ENCODE measurements around the gene PLAC8L1. TPM values are rescaled to one million over a fixed set of nuclear protein-coding genes. Genes with fewer than 3 reads are reported as not detected.

PLAC8L1 gene
- total RNA-seq, 1 experiment from 2014 or later: 0.77 TPM

GRCh38 chr5:146109379-146109778 lies 4.0 kb upstream of the PLAC8L1 start:
- H3K27me3 Mint-ChIP-seq (ENCODE audit: low read depth): no peaks in the 10 kb centered on the region
- ATAC-seq (peak; percentile 66), DNase-seq (ENCODE audit: low spot score) (no peak)
- TF ChIP-seq SMAD4 (CRISPR knock-in tag; IDR thresholded peaks at IDR 0.05) (no peak), NR3C1 (CRISPR knock-in tag; conservative IDR thresholded peaks at IDR 0.05; ENCODE audit: low read depth) (no peak), FOXP1 (CRISPR knock-in tag; IDR thresholded peaks at IDR 0.05; ENCODE audit: borderline replicate concordance) (no peak), HMGA2 (CRISPR knock-in tag; IDR thresholded peaks at IDR 0.05) (no peak), FOXP4 (CRISPR knock-in tag; IDR thresholded peaks at IDR 0.05) (no peak), TP53 (CRISPR knock-in tag; IDR thresholded peaks at IDR 0.05) (no peak), PRRX2 (CRISPR knock-in tag; IDR thresholded peaks at IDR 0.05) (no peak), ARID4B (CRISPR knock-in tag; IDR thresholded peaks at IDR 0.05; ENCODE audit: borderline replicate concordance) (no peak), USF1 (CRISPR knock-in tag; IDR thresholded peaks at IDR 0.05) (no peak), ELF4 (CRISPR knock-in tag; IDR thresholded peaks at IDR 0.05; ENCODE audit: low read depth) (no peak), KAT7 (CRISPR knock-in tag; IDR thresholded peaks at IDR 0.05; ENCODE audit: borderline replicate concordance) (no peak)
- TF ChIP-seq, protein P1, sequence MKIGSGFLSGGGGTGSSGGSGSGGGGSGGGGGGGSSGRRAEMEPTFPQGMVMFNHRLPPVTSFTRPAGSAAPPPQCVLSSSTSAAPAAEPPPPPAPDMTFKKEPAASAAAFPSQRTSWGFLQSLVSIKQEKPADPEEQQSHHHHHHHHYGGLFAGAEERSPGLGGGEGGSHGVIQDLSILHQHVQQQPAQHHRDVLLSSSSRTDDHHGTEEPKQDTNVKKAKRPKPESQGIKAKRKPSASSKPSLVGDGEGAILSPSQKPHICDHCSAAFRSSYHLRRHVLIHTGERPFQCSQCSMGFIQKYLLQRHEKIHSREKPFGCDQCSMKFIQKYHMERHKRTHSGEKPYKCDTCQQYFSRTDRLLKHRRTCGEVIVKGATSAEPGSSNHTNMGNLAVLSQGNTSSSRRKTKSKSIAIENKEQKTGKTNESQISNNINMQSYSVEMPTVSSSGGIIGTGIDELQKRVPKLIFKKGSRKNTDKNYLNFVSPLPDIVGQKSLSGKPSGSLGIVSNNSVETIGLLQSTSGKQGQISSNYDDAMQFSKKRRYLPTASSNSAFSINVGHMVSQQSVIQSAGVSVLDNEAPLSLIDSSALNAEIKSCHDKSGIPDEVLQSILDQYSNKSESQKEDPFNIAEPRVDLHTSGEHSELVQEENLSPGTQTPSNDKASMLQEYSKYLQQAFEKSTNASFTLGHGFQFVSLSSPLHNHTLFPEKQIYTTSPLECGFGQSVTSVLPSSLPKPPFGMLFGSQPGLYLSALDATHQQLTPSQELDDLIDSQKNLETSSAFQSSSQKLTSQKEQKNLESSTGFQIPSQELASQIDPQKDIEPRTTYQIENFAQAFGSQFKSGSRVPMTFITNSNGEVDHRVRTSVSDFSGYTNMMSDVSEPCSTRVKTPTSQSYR (CRISPR knock-in tag; IDR thresholded peaks at IDR 0.05): no peak
- TF ChIP-seq, protein P2, sequence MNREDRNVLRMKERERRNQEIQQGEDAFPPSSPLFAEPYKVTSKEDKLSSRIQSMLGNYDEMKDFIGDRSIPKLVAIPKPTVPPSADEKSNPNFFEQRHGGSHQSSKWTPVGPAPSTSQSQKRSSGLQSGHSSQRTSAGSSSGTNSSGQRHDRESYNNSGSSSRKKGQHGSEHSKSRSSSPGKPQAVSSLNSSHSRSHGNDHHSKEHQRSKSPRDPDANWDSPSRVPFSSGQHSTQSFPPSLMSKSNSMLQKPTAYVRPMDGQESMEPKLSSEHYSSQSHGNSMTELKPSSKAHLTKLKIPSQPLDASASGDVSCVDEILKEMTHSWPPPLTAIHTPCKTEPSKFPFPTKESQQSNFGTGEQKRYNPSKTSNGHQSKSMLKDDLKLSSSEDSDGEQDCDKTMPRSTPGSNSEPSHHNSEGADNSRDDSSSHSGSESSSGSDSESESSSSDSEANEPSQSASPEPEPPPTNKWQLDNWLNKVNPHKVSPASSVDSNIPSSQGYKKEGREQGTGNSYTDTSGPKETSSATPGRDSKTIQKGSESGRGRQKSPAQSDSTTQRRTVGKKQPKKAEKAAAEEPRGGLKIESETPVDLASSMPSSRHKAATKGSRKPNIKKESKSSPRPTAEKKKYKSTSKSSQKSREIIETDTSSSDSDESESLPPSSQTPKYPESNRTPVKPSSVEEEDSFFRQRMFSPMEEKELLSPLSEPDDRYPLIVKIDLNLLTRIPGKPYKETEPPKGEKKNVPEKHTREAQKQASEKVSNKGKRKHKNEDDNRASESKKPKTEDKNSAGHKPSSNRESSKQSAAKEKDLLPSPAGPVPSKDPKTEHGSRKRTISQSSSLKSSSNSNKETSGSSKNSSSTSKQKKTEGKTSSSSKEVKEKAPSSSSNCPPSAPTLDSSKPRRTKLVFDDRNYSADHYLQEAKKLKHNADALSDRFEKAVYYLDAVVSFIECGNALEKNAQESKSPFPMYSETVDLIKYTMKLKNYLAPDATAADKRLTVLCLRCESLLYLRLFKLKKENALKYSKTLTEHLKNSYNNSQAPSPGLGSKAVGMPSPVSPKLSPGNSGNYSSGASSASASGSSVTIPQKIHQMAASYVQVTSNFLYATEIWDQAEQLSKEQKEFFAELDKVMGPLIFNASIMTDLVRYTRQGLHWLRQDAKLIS (CRISPR knock-in tag; IDR thresholded peaks at IDR 0.05; ENCODE audit: borderline replicate concordance): no peak
- TF ChIP-seq, protein P3, sequence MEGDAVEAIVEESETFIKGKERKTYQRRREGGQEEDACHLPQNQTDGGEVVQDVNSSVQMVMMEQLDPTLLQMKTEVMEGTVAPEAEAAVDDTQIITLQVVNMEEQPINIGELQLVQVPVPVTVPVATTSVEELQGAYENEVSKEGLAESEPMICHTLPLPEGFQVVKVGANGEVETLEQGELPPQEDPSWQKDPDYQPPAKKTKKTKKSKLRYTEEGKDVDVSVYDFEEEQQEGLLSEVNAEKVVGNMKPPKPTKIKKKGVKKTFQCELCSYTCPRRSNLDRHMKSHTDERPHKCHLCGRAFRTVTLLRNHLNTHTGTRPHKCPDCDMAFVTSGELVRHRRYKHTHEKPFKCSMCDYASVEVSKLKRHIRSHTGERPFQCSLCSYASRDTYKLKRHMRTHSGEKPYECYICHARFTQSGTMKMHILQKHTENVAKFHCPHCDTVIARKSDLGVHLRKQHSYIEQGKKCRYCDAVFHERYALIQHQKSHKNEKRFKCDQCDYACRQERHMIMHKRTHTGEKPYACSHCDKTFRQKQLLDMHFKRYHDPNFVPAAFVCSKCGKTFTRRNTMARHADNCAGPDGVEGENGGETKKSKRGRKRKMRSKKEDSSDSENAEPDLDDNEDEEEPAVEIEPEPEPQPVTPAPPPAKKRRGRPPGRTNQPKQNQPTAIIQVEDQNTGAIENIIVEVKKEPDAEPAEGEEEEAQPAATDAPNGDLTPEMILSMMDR (IDR thresholded peaks at IDR 0.05): no peak
- H3K4me1 Mint-ChIP-seq: no peaks in the 10 kb centered on the region
- POLR2A ChIA-PET: no interaction called here
- CTCF ChIA-PET: no interaction called here
- no peak overlapping the region for H3K27ac Mint-ChIP-seq
- peaks cover 24% of the 10 kb centered on the region for H3K36me3 Mint-ChIP-seq
- no peak overlapping the region for H3K4me3 Mint-ChIP-seq
- H3K9me3 Mint-ChIP-seq: no peaks in the 10 kb centered on the region
